NCI-H1105 treated with DMSO at 0.1 percent for 48 hours (cell line): ENCODE measurements around the gene NNT.
A peak's percentile ranks its signal among the peaks of the same experiment; 100 is the strongest.
"Not testable (repeated sequence)": the region's sequence is repeated elsewhere in the genome, so short reads cannot be mapped to it uniquely, and the experiment has no call there.

Source experiments
- DNase-seq: peaks from one replicate; lab custom pipeline; 2025; lab: John Stamatoyannopoulos, UW

NNT gene

DNA sequence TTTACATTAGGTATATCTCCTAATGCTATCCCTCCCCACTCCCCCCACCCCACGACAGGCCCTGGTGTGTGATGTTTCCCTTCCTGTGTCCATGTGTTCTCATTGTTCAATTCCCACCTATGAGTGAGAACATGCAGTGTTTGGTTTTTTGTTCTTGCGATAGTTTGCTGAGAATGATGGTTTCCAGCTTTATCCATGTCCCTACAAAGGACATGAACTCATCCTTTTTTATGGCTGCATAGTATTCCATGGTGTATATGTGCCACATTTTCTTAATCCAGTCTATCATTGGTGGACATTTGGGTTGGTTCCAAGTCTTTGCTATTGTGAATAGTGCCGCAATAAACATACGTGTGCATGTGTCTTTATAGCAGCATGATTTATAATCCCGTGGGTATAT, 64.4 kb downstream of the NNT start:
- not testable (repeated sequence) for DNase-seq

- no peak for DNase-seq
Observed at GRCh38 chr5:43674536-43674935, 71.6 kb downstream of the NNT start.

DNA sequence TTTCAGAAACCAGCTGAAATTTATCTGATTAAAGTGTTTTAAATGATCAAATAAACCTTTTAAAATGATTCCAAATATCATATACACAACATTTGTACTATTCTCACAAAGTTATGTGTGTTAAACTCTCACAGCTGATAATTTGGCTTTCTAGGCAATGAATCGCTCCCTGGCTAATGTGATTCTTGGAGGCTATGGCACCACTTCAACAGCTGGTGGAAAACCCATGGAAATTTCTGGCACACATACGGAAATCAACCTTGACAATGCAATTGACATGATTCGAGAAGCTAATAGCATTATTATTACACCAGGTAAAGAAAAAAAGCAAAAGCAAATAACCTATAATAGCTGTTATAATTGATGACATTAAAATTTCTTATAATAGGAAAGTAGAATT, 72.4 kb downstream of the NNT start:
- DNase-seq, result no peak

- DNase-seq, result no peak
Observed at GRCh38 chr5:43676083-43676840, 73.3 kb downstream of the NNT start.

GRCh38 chr5:43677253-43677652, 74.3 kb downstream of the NNT start:
- no peak for DNase-seq

DNA sequence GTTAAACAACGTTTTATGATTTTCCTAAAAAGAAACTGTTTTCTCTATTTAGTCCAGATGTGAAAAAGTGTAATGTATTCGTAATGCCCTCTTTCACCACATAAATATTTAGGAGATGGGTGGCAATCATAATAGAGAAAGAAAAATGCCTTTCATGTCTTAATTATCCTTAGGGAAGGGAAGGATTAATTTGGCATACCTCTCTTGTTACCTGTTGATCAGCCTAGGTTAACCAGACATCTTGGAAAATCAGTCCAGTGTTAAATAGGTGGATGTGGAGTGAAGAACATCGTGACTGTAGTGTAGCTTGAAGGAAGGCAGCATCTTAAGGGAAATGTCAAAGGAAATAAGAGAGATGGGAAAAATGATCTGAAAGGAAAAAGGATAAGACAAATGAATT, 76.2 kb downstream of the NNT start:
- DNase-seq, result no peak

GRCh38 chr5:43680286-43680685, 77.3 kb downstream of the NNT start:
- no peak for DNase-seq

- no peak for DNase-seq
Observed at GRCh38 chr5:43683884-43684471, 81.0 kb downstream of the NNT start.

- DNase-seq, result no peak
Observed at GRCh38 chr5:43685252-43685950, 82.4 kb downstream of the NNT start.

DNA sequence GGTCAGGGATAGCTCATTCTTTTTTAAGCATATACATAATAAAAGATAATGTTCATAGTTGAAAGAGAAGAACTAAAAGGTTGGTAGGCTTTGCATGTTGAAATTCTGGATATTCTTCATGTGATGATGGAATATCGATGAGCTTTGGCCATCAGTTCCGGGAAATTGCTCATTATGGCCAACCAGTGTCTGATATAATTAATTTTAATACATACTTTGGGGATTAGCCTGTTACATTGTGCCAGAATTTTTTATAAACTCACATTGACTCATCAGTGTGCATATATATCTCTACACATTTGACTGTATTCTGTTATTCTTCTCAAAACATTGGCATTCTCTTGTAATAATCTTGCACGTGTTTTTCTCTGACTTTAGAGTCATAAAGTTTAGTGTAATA, 84.3 kb downstream of the NNT start:
- DNase-seq, result no peak

GRCh38 chr5:43691275-43691674, 88.3 kb downstream of the NNT start:
- no peak for DNase-seq

DNA sequence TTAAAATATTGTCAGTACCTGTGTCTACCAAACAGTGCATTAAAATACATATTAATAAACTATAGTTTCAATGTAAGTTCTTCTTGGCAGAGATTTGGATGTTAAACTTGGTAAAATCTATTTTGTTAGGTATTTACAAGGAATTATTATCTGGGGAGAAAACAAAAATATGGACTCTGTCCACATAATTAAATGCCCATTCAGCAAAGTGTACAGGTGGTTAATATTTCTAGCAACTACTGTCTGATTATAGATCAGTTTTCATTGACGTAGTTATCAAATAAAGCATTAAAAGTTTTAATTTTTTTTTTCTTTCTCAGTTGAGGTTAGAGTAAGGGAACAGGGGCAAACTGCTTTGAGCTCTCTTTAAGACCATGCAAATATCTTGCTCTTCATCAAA, 88.9 kb downstream of the NNT start:
- DNase-seq, result no peak

GRCh38 chr5:43693411-43693810, 90.4 kb downstream of the NNT start:
- no peak for DNase-seq

GRCh38 chr5:43694027-43694426, 91.0 kb downstream of the NNT start:
- no peak for DNase-seq

GRCh38 chr5:43696444-43696843, 93.5 kb downstream of the NNT start:
- not testable (repeated sequence) for DNase-seq

DNA sequence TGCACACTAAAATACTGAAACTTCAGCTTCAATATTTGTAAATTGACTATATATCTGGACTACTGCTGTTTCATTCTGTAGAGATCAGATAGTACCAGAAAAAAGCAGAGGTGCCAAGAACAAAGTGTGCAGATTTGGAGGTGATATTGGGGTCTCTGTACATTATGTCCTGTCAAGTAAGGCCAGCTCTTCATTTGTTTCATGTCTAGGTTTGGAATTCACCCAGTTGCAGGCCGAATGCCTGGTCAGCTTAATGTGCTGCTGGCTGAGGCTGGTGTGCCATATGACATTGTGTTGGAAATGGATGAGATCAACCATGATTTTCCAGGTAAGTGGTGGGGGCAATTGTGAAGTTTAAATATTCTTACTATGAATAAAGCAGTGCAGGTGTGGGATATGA, 96.9 kb downstream of the NNT start:
- no peak for DNase-seq

DNA sequence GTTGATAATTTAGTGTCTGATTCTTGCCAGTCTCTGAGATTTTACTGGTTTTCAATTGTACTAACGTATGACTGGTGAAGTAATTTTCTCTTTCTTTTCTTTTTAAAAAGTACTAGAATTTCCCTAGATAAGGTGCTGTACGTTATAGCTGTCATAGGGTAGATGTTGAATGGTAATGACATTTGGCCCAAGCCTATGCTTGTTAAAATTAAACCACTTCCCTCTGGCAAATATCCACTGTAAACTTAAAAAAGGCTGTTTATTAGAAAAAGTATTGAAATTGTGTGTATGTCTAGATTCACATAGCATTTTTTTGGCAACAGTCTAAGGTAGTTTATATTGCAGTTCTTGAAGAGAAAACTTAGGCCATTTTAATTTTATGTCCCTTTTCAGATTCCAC, 97.6 kb downstream of the NNT start:
- no peak for DNase-seq

DNA sequence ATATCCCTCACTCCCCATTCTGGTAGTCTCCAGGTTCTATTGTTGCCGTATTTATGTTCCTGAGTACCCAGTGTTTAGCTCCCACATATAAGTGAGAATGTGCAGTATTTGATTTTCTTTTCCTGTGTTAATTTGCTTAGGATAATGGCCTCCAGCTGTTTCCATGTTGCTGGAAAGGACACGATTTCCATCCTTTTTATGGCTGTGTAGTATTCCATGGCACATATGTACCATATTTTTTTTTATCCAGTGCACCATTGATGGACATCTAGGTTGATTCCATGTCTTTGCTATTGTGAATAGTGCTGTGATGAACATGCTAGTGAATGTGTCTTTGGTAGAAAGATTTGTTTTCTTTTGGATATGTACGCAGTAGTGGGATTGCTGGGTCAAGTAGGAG, 98.2 kb downstream of the NNT start:
- no peak for DNase-seq

- DNase-seq, result no peak
Observed at GRCh38 chr5:43702293-43702692, 99.3 kb downstream of the NNT start.

DNA sequence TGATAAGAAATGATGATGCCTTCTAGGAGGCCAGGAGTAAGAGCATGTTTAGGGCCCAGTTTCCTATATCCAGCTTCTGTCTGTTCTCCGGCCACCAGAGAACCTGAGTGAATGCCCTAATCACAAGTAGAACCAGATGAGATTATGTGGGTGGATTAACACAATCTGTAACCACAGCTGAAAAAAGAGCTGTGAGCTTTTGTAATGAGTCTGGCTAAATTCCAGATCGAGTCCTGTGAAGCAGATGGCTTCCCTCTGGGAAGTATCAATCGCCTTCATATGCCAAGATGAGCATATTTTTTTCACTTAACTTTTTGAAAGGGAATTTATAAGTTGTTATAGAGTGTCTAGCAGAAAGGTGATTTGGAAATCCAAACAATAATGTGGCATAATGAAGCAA, 99.8 kb downstream of the NNT start:
- peak; percentile 52 for DNase-seq

DNA sequence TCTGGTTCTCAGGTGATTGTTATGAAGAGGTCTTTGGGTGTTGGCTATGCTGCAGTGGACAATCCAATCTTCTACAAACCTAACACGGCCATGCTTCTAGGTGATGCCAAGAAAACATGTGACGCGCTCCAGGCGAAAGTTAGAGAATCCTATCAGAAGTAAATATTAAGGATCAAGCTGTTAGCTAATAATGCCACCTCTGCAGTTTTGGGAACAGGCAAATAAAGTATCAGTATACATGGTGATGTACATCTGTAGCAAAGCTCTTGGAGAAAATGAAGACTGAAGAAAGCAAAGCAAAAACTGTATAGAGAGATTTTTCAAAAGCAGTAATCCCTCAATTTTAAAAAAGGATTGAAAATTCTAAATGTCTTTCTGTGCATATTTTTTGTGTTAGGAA, 101.3 kb downstream of the NNT start:
- DNase-seq, result no peak

GRCh38 chr5:43706576-43706975, 103.6 kb downstream of the NNT start:
- not testable (repeated sequence) for DNase-seq

DNA sequence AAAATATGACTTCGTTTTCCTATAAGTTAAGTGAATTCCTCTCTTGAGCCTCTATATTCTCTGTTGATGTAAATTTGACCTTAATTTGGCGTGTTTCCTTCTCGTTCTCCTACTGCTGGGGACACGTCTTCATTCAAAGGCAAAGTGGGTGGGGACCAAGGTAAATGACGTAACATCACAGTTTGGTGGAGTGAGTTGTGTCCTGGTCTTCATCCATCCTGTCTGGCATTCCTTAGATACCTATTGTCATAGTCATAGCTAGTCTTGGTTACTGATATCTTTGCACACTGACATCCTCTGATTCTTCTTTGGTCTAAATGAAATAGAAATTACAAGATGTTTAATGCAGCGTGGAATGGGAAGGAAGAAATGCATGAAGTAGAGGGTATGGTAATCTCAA, 108.5 kb downstream of the NNT start:
- DNase-seq, result no peak
